H1 (cell line): ENCODE data around the gene SRPX.

Source experiments
- CHD1 ChIP-seq: IDR thresholded peaks from 2 replicates; pipeline ENCODE4 v1.6.1; 2012; ENCODE audit warnings: low read depth, low read length, improper control_type of control experiment
- EZH2 ChIP-seq: fragments of 200-600 bp; sonication (generic); IDR thresholded peaks from 2 replicates; pipeline ENCODE4 v1.7.1; 2012; ENCODE audit warnings: low read depth, mild to moderate bottlenecking, moderate library complexity, low read length, inconsistent platforms; ENCODE audit not compliant: severe bottlenecking
- HDAC2 ChIP-seq, 2 experiments: fragments of 300-600 bp in 1 of 2; sonication (generic) in 1 of 2; IDR thresholded peaks; 2 replicates each; pipeline ENCODE4 v1.6.1; 2011 to 2012; ENCODE audit warnings: low read depth in 2 of 2, low read length in 2 of 2, mild to moderate bottlenecking in 2 of 2, moderate library complexity in 2 of 2, borderline replicate concordance in 1 of 2, inconsistent platforms in 1 of 2
- HDAC6 ChIP-seq: IDR thresholded peaks from one replicate; pipeline ENCODE4 v1.7.1; 2012; ENCODE audit warnings: low read depth, mild to moderate bottlenecking, inconsistent platforms, low read length, moderate library complexity
- JUN ChIP-seq: IDR thresholded peaks from 2 replicates; pipeline ENCODE4 v1.6.1; 2011; ENCODE audit warnings: low read depth, mild to moderate bottlenecking, improper control_type of control experiment, low read length
- NRF1 ChIP-seq: IDR thresholded peaks from 2 replicates; pipeline ENCODE4 v1.6.1; 2011; ENCODE audit warnings: mild to moderate bottlenecking, low read depth, low read length, improper control_type of control experiment
- POLR2AphosphoS5 ChIP-seq: IDR thresholded peaks from 2 replicates; pipeline ENCODE4 v1.6.1; 2011; ENCODE audit warnings: low read depth, low read length
- SRF ChIP-seq: IDR thresholded peaks from 2 replicates; pipeline ENCODE4 v1.6.1; 2011; ENCODE audit warnings: mild to moderate bottlenecking, low read depth, low read length, moderate library complexity
- TBP ChIP-seq: IDR thresholded peaks from 2 replicates; pipeline ENCODE4 v1.6.1; 2011; ENCODE audit warnings: low read depth, low read length, improper control_type of control experiment
- TEAD4 ChIP-seq: IDR thresholded peaks from 2 replicates; pipeline ENCODE4 v1.6.1; 2012; ENCODE audit warnings: low read depth, low read length, inconsistent platforms, mixed read lengths
- TF ChIP-seq, protein P1 (sequence below), 3 experiments: IDR thresholded peaks; 1 replicate in 2 of 3; 2 replicates in 1 of 3; pipeline versions ENCODE4 v1.5.1 to v1.6.1; 2011; ENCODE audit warnings: low read length in 3 of 3, mild to moderate bottlenecking in 3 of 3, inconsistent platforms in 2 of 3, low read depth in 1 of 3, moderate library complexity in 1 of 3; ENCODE audit not compliant: insufficient read depth in 1 of 3; ENCODE audit errors: control extremely low read depth in 1 of 3
- TF ChIP-seq, protein P2 (sequence below): IDR thresholded peaks from 2 replicates; pipeline ENCODE4 v1.6.1; 2012; ENCODE audit warnings: low read length, inconsistent platforms

DNA sequence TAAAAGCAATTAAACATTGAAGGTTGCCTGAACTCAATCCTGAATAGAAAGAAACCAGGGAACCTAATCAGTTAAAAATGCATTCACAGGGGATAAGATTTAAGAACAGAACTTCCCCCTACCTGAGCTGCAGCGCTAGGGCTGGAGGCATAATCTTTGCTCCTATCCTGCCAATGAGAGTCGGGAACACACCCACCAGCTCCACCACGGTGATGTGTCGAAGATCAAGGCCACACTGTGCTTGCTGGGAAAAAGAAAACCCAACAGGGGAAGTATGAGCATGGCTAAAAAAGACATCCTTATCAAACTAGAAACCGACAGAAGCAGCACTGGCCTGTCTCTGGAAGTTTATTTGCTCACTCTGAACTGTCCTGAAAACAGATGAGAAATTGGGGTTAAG, 66.3 kb downstream of the SRPX start:
- TF ChIP-seq SRF (no peak), NRF1 (no peak), JUN (no peak), EZH2 (no peak), HDAC6 (no peak), CHD1 (no peak), TEAD4 (no peak), HDAC2 (IDR thresholded peaks at IDR 0.05; ENCODE audit: borderline replicate concordance in 1 of 2, low read depth in 2 of 2, low read length in 2 of 2) (no peak), TBP (no peak), POLR2AphosphoS5 (no peak)
- TF ChIP-seq, protein P1, sequence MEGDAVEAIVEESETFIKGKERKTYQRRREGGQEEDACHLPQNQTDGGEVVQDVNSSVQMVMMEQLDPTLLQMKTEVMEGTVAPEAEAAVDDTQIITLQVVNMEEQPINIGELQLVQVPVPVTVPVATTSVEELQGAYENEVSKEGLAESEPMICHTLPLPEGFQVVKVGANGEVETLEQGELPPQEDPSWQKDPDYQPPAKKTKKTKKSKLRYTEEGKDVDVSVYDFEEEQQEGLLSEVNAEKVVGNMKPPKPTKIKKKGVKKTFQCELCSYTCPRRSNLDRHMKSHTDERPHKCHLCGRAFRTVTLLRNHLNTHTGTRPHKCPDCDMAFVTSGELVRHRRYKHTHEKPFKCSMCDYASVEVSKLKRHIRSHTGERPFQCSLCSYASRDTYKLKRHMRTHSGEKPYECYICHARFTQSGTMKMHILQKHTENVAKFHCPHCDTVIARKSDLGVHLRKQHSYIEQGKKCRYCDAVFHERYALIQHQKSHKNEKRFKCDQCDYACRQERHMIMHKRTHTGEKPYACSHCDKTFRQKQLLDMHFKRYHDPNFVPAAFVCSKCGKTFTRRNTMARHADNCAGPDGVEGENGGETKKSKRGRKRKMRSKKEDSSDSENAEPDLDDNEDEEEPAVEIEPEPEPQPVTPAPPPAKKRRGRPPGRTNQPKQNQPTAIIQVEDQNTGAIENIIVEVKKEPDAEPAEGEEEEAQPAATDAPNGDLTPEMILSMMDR (IDR thresholded peaks at IDR 0.05; ENCODE audit: control extremely low read depth in 1 of 3, insufficient read depth in 1 of 3, low read depth in 1 of 3, low read length in 3 of 3) = no peak
- TF ChIP-seq, protein P2, sequence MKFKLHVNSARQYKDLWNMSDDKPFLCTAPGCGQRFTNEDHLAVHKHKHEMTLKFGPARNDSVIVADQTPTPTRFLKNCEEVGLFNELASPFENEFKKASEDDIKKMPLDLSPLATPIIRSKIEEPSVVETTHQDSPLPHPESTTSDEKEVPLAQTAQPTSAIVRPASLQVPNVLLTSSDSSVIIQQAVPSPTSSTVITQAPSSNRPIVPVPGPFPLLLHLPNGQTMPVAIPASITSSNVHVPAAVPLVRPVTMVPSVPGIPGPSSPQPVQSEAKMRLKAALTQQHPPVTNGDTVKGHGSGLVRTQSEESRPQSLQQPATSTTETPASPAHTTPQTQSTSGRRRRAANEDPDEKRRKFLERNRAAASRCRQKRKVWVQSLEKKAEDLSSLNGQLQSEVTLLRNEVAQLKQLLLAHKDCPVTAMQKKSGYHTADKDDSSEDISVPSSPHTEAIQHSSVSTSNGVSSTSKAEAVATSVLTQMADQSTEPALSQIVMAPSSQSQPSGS = no peak
